CD14-positive monocyte (primary cell): ENCODE results near the gene C8G. TPM values are rescaled to one million over a fixed set of nuclear protein-coding genes. Genes with fewer than 3 reads are reported as not detected.
A peak's percentile ranks its signal among the peaks of the same experiment; 100 is the strongest.

ENCODE experiments used
- DNase-seq, 3 donors: peaks; one replicate each; pipeline ENCODE4 v3.0.0-alpha.2; 2011 to 2022
- H2AFZ ChIP-seq: 2 replicates; pipeline ENCODE4 v1.6.0; 2012; ENCODE audit warnings: mild to moderate bottlenecking, low read depth, low read length, inconsistent platforms; ENCODE audit not compliant: insufficient read depth, poor library complexity, severe bottlenecking
- H3K27ac ChIP-seq, 2 donors: 1 replicate in 1 of 2; 2 replicates in 1 of 2; pipeline ENCODE4 v1.5.1; 2012 to 2013; ENCODE audit warnings: low read length in 2 of 2, control low read depth in 1 of 2, inconsistent platforms in 1 of 2, low read depth in 1 of 2, mild to moderate bottlenecking in 1 of 2
- H3K27me3 ChIP-seq, 2 donors: one replicate each; pipeline versions ENCODE4 v1.6.0 to v1.6.1; 2011 to 2013; ENCODE audit warnings: low read length in 2 of 2; ENCODE audit not compliant: control insufficient read depth in 2 of 2, insufficient read depth in 2 of 2
- H3K36me3 ChIP-seq, 2 donors: replicated peaks in 1 of 2; 1 replicate in 1 of 2; 2 replicates in 1 of 2; pipeline versions ENCODE4 v1.5.1 to v1.6.1; 2012 to 2013; ENCODE audit warnings: low read length in 2 of 2, control low read depth in 1 of 2, inconsistent platforms in 1 of 2, mild to moderate bottlenecking in 1 of 2; ENCODE audit not compliant: insufficient read depth in 2 of 2, control insufficient read depth in 1 of 2
- H3K4me1 ChIP-seq, 2 donors: 1 replicate in 1 of 2; 2 replicates in 1 of 2; pipeline versions ENCODE4 v1.5.1 to v1.6.1; 2012 to 2013; ENCODE audit warnings: low read length in 2 of 2, control low read depth in 1 of 2, inconsistent platforms in 1 of 2, mild to moderate bottlenecking in 1 of 2, moderate library complexity in 1 of 2; ENCODE audit not compliant: insufficient read depth in 2 of 2, control insufficient read depth in 1 of 2
- H3K4me2 ChIP-seq: replicated peaks from 2 replicates; pipeline ENCODE3; 2012; ENCODE audit warnings: low read length, moderate library complexity, mild to moderate bottlenecking; ENCODE audit not compliant: poor library complexity, severe bottlenecking; ENCODE audit errors: extremely low read depth
- H3K4me3 ChIP-seq, 3 experiments: fragments of 200-600 bp in 1 of 3; sonication (generic) in 1 of 3; replicated peaks in 1 of 3; 1 replicate in 2 of 3; 2 replicates in 1 of 3; pipeline ENCODE4 v1.5.1; 2011 to 2013; ENCODE audit warnings: low read length in 3 of 3, mild to moderate bottlenecking in 3 of 3, control low read depth in 2 of 3, low read depth in 2 of 3, inconsistent platforms in 1 of 3, moderate library complexity in 1 of 3
- H3K79me2 ChIP-seq: 2 replicates; pipeline ENCODE4 v1.6.0; 2012; ENCODE audit warnings: mild to moderate bottlenecking, control low read depth, inconsistent platforms, low read length, moderate library complexity; ENCODE audit not compliant: insufficient read depth
- H3K9ac ChIP-seq: 2 replicates; pipeline ENCODE4 v1.6.0; 2017; ENCODE audit warnings: low read length, mild to moderate bottlenecking; ENCODE audit not compliant: insufficient read depth, poor library complexity, severe bottlenecking
- H3K9me3 ChIP-seq, 2 donors: replicated peaks in 1 of 2; 1 replicate in 1 of 2; 2 replicates in 1 of 2; pipeline versions ENCODE4 v1.5.1 to v1.6.1; 2012 to 2013; ENCODE audit warnings: low read length in 2 of 2, control low read depth in 1 of 2; ENCODE audit not compliant: control insufficient read depth in 1 of 2, insufficient read depth in 1 of 2
- H4K20me1 ChIP-seq: 2 replicates; pipeline ENCODE4 v1.6.0; 2012; ENCODE audit warnings: mild to moderate bottlenecking, low read length, control low read depth, moderate library complexity; ENCODE audit not compliant: insufficient read depth
- H3K27ac Mint-ChIP-seq, 7 donors: one replicate each; pipeline ENCODE4 v1.8.0; 2020; ENCODE audit warnings: mild to moderate bottlenecking in 7 of 7, mixed read lengths in 7 of 7, moderate library complexity in 6 of 7, inconsistent platforms in 2 of 7
- H3K27me3 Mint-ChIP-seq, 3 donors: one replicate each; pipeline ENCODE4 v1.8.0; 2021 to 2022; ENCODE audit warnings: low read depth in 3 of 3, mild to moderate bottlenecking in 3 of 3, mixed read lengths in 3 of 3, moderate library complexity in 3 of 3, inconsistent platforms in 1 of 3
- H3K36me3 Mint-ChIP-seq, 2 donors: one replicate each; pipeline ENCODE4 v1.8.0; 2020; ENCODE audit warnings: mixed read lengths in 2 of 2, inconsistent platforms in 1 of 2, mild to moderate bottlenecking in 1 of 2
- H3K4me1 Mint-ChIP-seq: one replicate; pipeline ENCODE4 v1.8.0; 2020; ENCODE audit warnings: mild to moderate bottlenecking, mixed read lengths
- H3K4me3 Mint-ChIP-seq, 2 donors: one replicate each; pipeline ENCODE4 v1.8.0; 2020; ENCODE audit warnings: mild to moderate bottlenecking in 2 of 2, mixed read lengths in 2 of 2, moderate library complexity in 1 of 2
- H3K9me3 Mint-ChIP-seq, 7 donors: one replicate each; pipeline ENCODE4 v1.8.0; 2020 to 2022; ENCODE audit warnings: mixed read lengths in 7 of 7, mild to moderate bottlenecking in 6 of 7, moderate library complexity in 6 of 7, inconsistent platforms in 2 of 7
- CTCF ChIP-seq: fragments of 200-600 bp; IDR thresholded peaks from one replicate; pipeline ENCODE4 v1.8.0; 2022; ENCODE audit warnings: antibody characterized with exemption, mild to moderate bottlenecking
- WGBS: methylation state at CpG from one replicate; pipeline ENCODE4 v1.1.5; 2013; ENCODE audit warnings: missing lambda C conversion rate; ENCODE audit not compliant: insufficient coverage; 5-methylcytosine and 5-hydroxymethylcytosine counted together
- intact Hi-C, 2 donors: fragments of 100-400 bp; cut with micrococcal nuclease; formaldehyde crosslinking; loops; one replicate each; pipeline versions ENCODE4 v1.15.0 to v1.15.1; 2023
- polyA plus RNA-seq, 3 donors: library from polyadenylated mRNA; depleted of rRNA in 1 of 3; unstranded in 2 of 3; stranded (reverse) in 1 of 3; fragments of 300-500 nt in 2 of 3; fragments of >200 nt in 1 of 3; fragmentation: Illumina TruSeq in 2 of 3; gene quantifications; 1 replicate in 2 of 3; 2 replicates in 1 of 3; pipeline ENCODE4 v1.2.3, GENCODE V29; 2012 to 2021

C8G gene
- polyA plus RNA-seq, 3 donors = 0.55 to 0.72 TPM; not detected in 1

- H3K9ac ChIP-seq = no peak overlapping the region
- H3K27me3 ChIP-seq = no peaks in the 10 kb centered on the region
- no peaks in the 10 kb centered on the region for H3K79me2 ChIP-seq
- H3K4me2 ChIP-seq = no peak overlapping the region
- no peak for TF ChIP-seq CTCF
- H3K36me3 ChIP-seq = peaks cover 21 to 60% of the 10 kb centered on the region in 2 donors
- H3K36me3 Mint-ChIP-seq = peaks cover 27 to 59% of the 10 kb centered on the region in 2 donors
- H3K27me3 Mint-ChIP-seq = no peaks in the 10 kb centered on the region
- H3K4me3 ChIP-seq = no peak overlapping the region
- H3K27ac ChIP-seq = no peak overlapping the region
- H2AFZ ChIP-seq = no peak overlapping the region
- peaks cover 9% of the 10 kb centered on the region for H3K4me1 Mint-ChIP-seq
- no peaks in the 10 kb centered on the region for H3K9me3 ChIP-seq
- 96% methylated on average over 8 of the region's 9 CpGs for WGBS
- no peak for DNase-seq
- H3K27ac Mint-ChIP-seq = peak overlapping the region in 2 of 7 donors; percentile 8 to 30
- H4K20me1 ChIP-seq = no peaks in the 10 kb centered on the region
- peaks cover 0 to 2% (median 0%) of the 10 kb centered on the region in 7 donors for H3K9me3 Mint-ChIP-seq
- intact Hi-C loops = no loop called here
- H3K4me3 Mint-ChIP-seq = no peak overlapping the region
- H3K4me1 ChIP-seq = peaks cover 0 to 5% of the 10 kb centered on the region in 2 donors
Observed at GRCh38 chr9:136926154-136926704, 18.8 kb upstream of the C8G start.

DNA sequence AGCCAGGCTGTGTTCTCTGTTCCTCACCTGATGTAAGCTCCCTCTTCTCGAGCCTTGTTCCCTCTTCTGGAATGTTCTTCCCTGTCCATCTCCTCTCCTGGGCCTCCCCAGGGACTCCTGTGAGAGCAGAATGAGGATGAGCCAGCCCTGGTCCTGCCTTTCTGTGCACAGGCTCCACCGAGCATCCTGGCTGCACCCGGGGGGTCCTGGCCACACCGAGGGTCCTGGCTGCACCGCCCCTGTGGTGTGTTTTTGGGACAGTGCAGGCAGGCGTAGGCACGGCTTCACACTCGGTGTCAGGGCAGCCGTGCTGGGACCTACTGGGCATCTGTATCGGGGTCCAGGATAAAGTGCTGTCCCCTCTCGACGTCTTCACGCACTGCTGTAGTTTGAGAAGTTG is 18.3 kb upstream of the C8G start:
- no peaks in the 10 kb centered on the region for H3K79me2 ChIP-seq
- 97% methylated on average over 13 of the region's 13 CpGs for WGBS
- intact Hi-C loops = no loop called here
- H3K9ac ChIP-seq = no peak overlapping the region
- Mint-ChIP-seq H3K9me3 (peaks cover 0 to 2% (median 0%) of the 10 kb centered on the region in 7 donors), H3K27ac (peak overlapping the region in 1 of 7 donors; percentile 30), H3K27me3 (no peaks in the 10 kb centered on the region), H3K4me1 (peaks cover 10% of the 10 kb centered on the region), H3K4me3 (no peak overlapping the region), H3K36me3 (peaks cover 27 to 59% of the 10 kb centered on the region in 2 donors)
- no peaks in the 10 kb centered on the region for H3K9me3 ChIP-seq
- H3K4me3 ChIP-seq = no peak overlapping the region
- no peak for TF ChIP-seq CTCF
- H2AFZ ChIP-seq = no peak overlapping the region
- H4K20me1 ChIP-seq = no peaks in the 10 kb centered on the region
- H3K36me3 ChIP-seq = peaks cover 20 to 57% of the 10 kb centered on the region in 2 donors
- DNase-seq = no peak
- no peak overlapping the region for H3K4me2 ChIP-seq
- no peak overlapping the region for H3K27ac ChIP-seq
- no peaks in the 10 kb centered on the region for H3K27me3 ChIP-seq
- peaks cover 0 to 5% of the 10 kb centered on the region in 2 donors for H3K4me1 ChIP-seq
